Frontal cortex (tissue), 4 donors: ENCODE results near the gene CYP4F2. TPM values are rescaled to one million over a fixed set of nuclear protein-coding genes. Genes with fewer than 3 reads are reported as not detected.
"Not testable (repeated sequence)": the region's sequence is repeated elsewhere in the genome, so short reads cannot be mapped to it uniquely, and the experiment has no call there.

Experiments
- DNase-seq, 2 donors: peaks; one replicate each; pipeline ENCODE4 v3.0.0; 2012; ENCODE audit warnings: low spot score in 2 of 2
- FAIRE-seq: peaks from 2 replicates; lab custom pipeline; 2012; peaks lifted over from hg19 to GRCh38; lab: Jason Lieb, UNC
- small RNA-seq: library from RNA; depleted of rRNA; stranded (forward); fragments of <200 nt; gene quantifications from one replicate; pipeline ENCODE3, GENCODE V24; 2014
- total RNA-seq: library from RNA; depleted of rRNA; stranded (reverse); fragments of >200 nt; gene quantifications from one replicate; pipeline ENCODE4 v1.2.3, GENCODE V29; 2014
- donor health status: control.
- donor health status: control.
- donor health status: control.

CYP4F2 gene
- total RNA-seq, 1 donor from 2014 or later = not detected

DNA sequence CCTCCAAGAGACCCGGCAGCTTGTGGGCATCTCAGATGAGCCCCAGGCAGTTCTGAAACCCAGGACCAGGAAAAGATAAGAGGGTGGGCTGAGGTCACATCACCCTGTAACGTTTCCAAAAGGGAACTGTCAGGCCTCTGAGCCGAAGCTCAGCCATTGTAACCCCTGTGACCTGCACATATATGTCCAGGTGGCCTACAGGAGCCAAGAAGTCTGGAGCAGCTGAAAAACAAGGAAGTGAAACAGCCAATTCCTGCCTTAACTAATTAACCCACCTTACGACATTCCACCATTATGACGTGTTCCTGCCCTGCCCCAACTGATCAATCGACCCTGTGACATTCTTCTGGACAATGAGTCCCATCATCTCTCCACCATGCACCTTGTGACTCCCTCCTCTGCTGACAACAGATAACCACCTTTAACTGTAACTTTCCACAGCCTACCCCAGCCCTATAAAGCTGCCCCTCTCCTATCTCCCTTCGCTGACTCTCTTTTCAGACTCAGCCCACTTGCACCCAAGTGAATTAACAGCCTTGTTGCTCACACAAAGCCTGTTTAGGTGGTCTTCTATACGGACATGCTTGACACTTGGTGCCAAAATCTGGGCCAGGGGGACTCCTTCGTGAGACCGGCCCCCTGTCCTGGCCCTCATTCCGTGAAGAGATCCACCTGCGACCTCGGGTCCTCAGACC lies 69.1 kb downstream of the CYP4F2 start:
- FAIRE-seq, DNase-seq: not testable (repeated sequence)

- no peak for DNase-seq
- FAIRE-seq = no peak
Observed at GRCh38 chr19:15828121-15828610, 69.7 kb downstream of the CYP4F2 start.

Small RNA genes lying within 50 kb of the gene (small RNA-seq; reads per million reads assigned to genes)
- gene CYP4F36P = not detected

Other genes starting within 250 kb of the CYP4F2 start
- gene CYP4F12, start 225.0 kb downstream of the CYP4F2 start, total RNA-seq = 0.41 TPM
- gene OR10H2, start 170.1 kb downstream of the CYP4F2 start, total RNA-seq = not detected
- gene OR10H3, start 160.1 kb downstream of the CYP4F2 start, total RNA-seq = not detected
- gene OR10H5, start 110.4 kb downstream of the CYP4F2 start, total RNA-seq = under 0.01 TPM
- gene OR10H1, start 82.4 kb downstream of the CYP4F2 start, total RNA-seq = not detected
- gene CYP4F11, start 36.5 kb upstream of the CYP4F2 start, total RNA-seq = not detected
- not detected for gene OR10H4, start 50.9 kb upstream of the CYP4F2 start, total RNA-seq
- gene TPM4, start 178.4 kb upstream of the CYP4F2 start, total RNA-seq = 86.0 TPM
- gene RAB8A, start 213.8 kb upstream of the CYP4F2 start, total RNA-seq = 45.2 TPM
- gene HSH2D, start 245.6 kb upstream of the CYP4F2 start, total RNA-seq = under 0.01 TPM